HepG2 (cell line): ENCODE results near the gene CACNB4. TPM values are rescaled to one million over a fixed set of nuclear protein-coding genes. Genes with fewer than 3 reads are reported as not detected.

Experiments used
- ATAC-seq: fragments of 200-7000 bp; cut with Tn5 transposase; 3 replicates; pipeline ENCODE4 v1.9.1; 2020; ENCODE audit warnings: mild to moderate bottlenecking, moderate library complexity
- BruUV-seq: library from RNA; stranded (reverse); fragments of 400-500 nt; replicated peaks from 2 replicates; lab custom pipeline; 2021; lab: Mats Ljungman, UMichigan
- CTCF ChIA-PET: fragments of 300-600 bp; formaldehyde crosslinking; extraction: SDS; loops from one replicate; lab custom pipeline; 2021; ENCODE audit warnings: low total read pairs, inconsistent platforms, low intra/inter-chr PET ratio; lab: Yijun Ruan, JAX
- POLR2A ChIA-PET: fragments of 350-600 bp; sonication (Branson Sonifier 250); formaldehyde crosslinking; loops from one replicate; lab custom pipeline; 2020; ENCODE audit warnings: antibody characterized with exemption, inconsistent platforms; lab: Yijun Ruan, JAX
- DNase-seq: peaks from one replicate; pipeline ENCODE4 v3.0.0-alpha.2; 2015; ENCODE audit warnings: low spot score
- FAIRE-seq: peaks from 3 replicates; lab custom pipeline; 2011; peaks lifted over from hg19 to GRCh38; lab: Jason Lieb, UNC
- H2AFZ ChIP-seq: one replicate; pipeline ENCODE4 v1.6.1; 2011; ENCODE audit warnings: low read length, inconsistent platforms
- H3K27ac ChIP-seq: fragments of 300-600 bp; 3 replicates; pipeline ENCODE4 v1.8.0; 2011; ENCODE audit warnings: mixed run types, mild to moderate bottlenecking, mixed read lengths, low read length, inconsistent platforms; ENCODE audit not compliant: insufficient read depth; ENCODE audit errors: extremely low read length
- H3K27me3 ChIP-seq, 2 experiments: fragments of 200-600 bp in 1 of 2; 2 replicates in 1 of 2; 3 replicates in 1 of 2; pipeline versions ENCODE4 v1.6.0 to v1.8.0; 2011; ENCODE audit warnings: low read length in 2 of 2, mild to moderate bottlenecking in 2 of 2, moderate library complexity in 2 of 2, inconsistent platforms in 1 of 2; ENCODE audit not compliant: insufficient read depth in 2 of 2, control insufficient read depth in 1 of 2
- H3K36me3 ChIP-seq, 2 experiments: fragments of 200-600 bp in 1 of 2; replicated peaks in 1 of 2; 2 replicates in 1 of 2; 3 replicates in 1 of 2; pipeline versions ENCODE4 v1.5.1 to v1.8.0; 2011; ENCODE audit warnings: low read length in 2 of 2, inconsistent platforms in 1 of 2; ENCODE audit not compliant: insufficient read depth in 2 of 2, control insufficient read depth in 1 of 2
- H3K4me1 ChIP-seq: 2 replicates; pipeline ENCODE4 v1.5.1; 2012; ENCODE audit warnings: low read length, inconsistent platforms; ENCODE audit not compliant: insufficient read depth
- H3K4me2 ChIP-seq: 2 replicates; pipeline ENCODE4 v1.6.0; 2011; ENCODE audit warnings: low read depth, low read length, inconsistent platforms
- H3K4me3 ChIP-seq, 3 experiments: fragments of 200-600 bp in 1 of 3; sonication (generic), shearing (Covaris generic) in 1 of 3; replicated peaks in 1 of 3; 2 replicates each; pipeline ENCODE4 v1.5.1; 2011 to 2016; ENCODE audit warnings: low read length in 3 of 3, inconsistent platforms in 2 of 3, low read depth in 2 of 3, mild to moderate bottlenecking in 2 of 3, control low read depth in 1 of 3, mixed read lengths in 1 of 3; ENCODE audit not compliant: insufficient read depth in 1 of 3
- H3K79me2 ChIP-seq: one replicate; pipeline ENCODE4 v1.6.1; 2011; ENCODE audit warnings: low read length, inconsistent platforms; ENCODE audit not compliant: insufficient read depth
- H3K9ac ChIP-seq: 2 replicates; pipeline ENCODE4 v1.6.0; 2011; ENCODE audit warnings: mild to moderate bottlenecking, low read depth, low read length, inconsistent platforms; ENCODE audit not compliant: insufficient read depth
- H3K9me3 ChIP-seq: 2 replicates; pipeline ENCODE4 v1.5.1; 2012; ENCODE audit warnings: mild to moderate bottlenecking, low read length
- H4K20me1 ChIP-seq: 2 replicates; pipeline ENCODE4 v1.6.0; 2011; ENCODE audit warnings: inconsistent platforms, mild to moderate bottlenecking, low read length, moderate library complexity; ENCODE audit not compliant: insufficient read depth
- TCF7L2 ChIP-seq: IDR thresholded peaks from 2 replicates; pipeline ENCODE4 v1.6.1; 2011; ENCODE audit warnings: mild to moderate bottlenecking, low read depth, low read length, moderate library complexity
- ZNF17 ChIP-seq: sonication (generic); formaldehyde crosslinking; IDR thresholded peaks from 2 replicates; pipeline ENCODE4 v1.5.0; 2020; ENCODE audit warnings: mild to moderate bottlenecking, missing genetic modification reagents
- ZNF678 ChIP-seq: sonication (generic); formaldehyde crosslinking; IDR thresholded peaks from 2 replicates; pipeline ENCODE4 v1.4.0; 2020; ENCODE audit warnings: mild to moderate bottlenecking, missing genetic modification reagents
- WGBS: methylation state at CpG from one replicate; pipeline ENCODE4 v1.1.6; 2017; ENCODE audit warnings: low lambda C conversion rate; 5-methylcytosine and 5-hydroxymethylcytosine counted together
- in situ Hi-C: cut with HindIII; loops from 2 replicates; pipeline ENCODE4 v1.10.0; 2017; ENCODE audit warnings: low pct_unique_long_range_greater_than_20kb; ENCODE audit not compliant: extremely low pct_ligation_motif_present
- intact Hi-C: fragments of 100-400 bp; cut with micrococcal nuclease; formaldehyde crosslinking; loops from one replicate; pipeline ENCODE4 v1.10.0; 2022; ENCODE audit not compliant: unreplicated experiment
- polyA plus RNA-seq, 8 experiments: library from polyadenylated mRNA; depleted of rRNA in 3 of 8; stranded (reverse) in 7 of 8; unstranded in 1 of 8; fragments of >200 nt; fragmentation: Illumina TruSeq in 4 of 8; extraction: Trizol in 4 of 8; gene quantifications; 2 replicates each; pipeline versions ENCODE4 v1.2.1 to v1.2.3, GENCODE V29; 2011 to 2016; ENCODE audit warnings: low read depth in 4 of 8, missing spikeins in 1 of 8, mixed read lengths in 1 of 8; ENCODE audit not compliant: insufficient read depth in 1 of 8
- total RNA-seq, 5 experiments: library from RNA; depleted of rRNA; stranded (reverse); fragments of >200 nt; fragmentation: Illumina TruSeq; extraction: Trizol; gene quantifications; 2 replicates each; pipeline ENCODE4 v1.2.3, GENCODE V29; 2016; ENCODE audit warnings: low read depth in 1 of 5
- TF ChIP-seq, protein P1 (sequence below): sonication (generic); formaldehyde crosslinking; IDR thresholded peaks from 2 replicates; pipeline ENCODE4 v1.5.0; 2020; ENCODE audit warnings: mild to moderate bottlenecking, missing genetic modification reagents, borderline replicate concordance

Gene CACNB4
- total and polyA plus RNA-seq, 2 of the 13 experiments (the other 11 are each of a cell fraction or from before 2014, with no cell fraction given) = 5.1 to 14.3 TPM

DNA sequence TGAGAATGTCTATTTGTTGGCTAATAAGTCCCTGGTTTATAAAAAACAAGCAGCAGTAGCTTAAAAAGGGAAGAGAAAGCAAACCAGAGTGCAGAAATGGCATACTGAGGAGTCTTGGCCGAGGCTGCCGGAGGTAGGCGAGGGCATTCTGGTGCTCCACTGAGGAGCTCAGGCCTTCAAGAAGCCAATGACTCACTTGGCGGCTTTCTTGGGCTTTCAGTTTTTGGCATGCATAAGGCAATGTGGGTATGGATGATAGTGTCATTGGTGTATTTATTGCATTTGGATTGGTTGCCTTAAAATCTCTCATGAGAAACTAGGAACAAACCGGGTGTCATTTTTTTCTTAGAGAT, 151.1 kb downstream of the CACNB4 start:
- Histone ChIP-seq H3K79me2 (no peaks in the 10 kb centered on the region), H4K20me1 (no peaks in the 10 kb centered on the region), H3K9me3 (peaks cover 5% of the 10 kb centered on the region; the same call in 1 of the 2 replicates), H2AFZ (no peak overlapping the region), H3K36me3 (no peaks in the 10 kb centered on the region; a peak in 1 of 5 replicates), H3K4me2 (no peak overlapping the region), H3K27me3 (no peaks in the 10 kb centered on the region), H3K4me1 (peaks cover 11% of the 10 kb centered on the region; the same call in 1 of the 2 replicates), H3K9ac (no peak overlapping the region), H3K27ac (no peak overlapping the region), H3K4me3 (no peak overlapping the region)
- ATAC-seq = no peak
- in situ Hi-C loops = no loop called here
- intact Hi-C loops = no loop called here
- DNase-seq = no peak
- WGBS = 76% methylated on average over 5 of the region's 5 CpGs
- no peak for FAIRE-seq
- TF ChIP-seq ZNF678 (CRISPR knock-in tag) (no peak), ZNF17 (CRISPR knock-in tag) (no peak), TCF7L2 (no peak)
- TF ChIP-seq, protein P1, sequence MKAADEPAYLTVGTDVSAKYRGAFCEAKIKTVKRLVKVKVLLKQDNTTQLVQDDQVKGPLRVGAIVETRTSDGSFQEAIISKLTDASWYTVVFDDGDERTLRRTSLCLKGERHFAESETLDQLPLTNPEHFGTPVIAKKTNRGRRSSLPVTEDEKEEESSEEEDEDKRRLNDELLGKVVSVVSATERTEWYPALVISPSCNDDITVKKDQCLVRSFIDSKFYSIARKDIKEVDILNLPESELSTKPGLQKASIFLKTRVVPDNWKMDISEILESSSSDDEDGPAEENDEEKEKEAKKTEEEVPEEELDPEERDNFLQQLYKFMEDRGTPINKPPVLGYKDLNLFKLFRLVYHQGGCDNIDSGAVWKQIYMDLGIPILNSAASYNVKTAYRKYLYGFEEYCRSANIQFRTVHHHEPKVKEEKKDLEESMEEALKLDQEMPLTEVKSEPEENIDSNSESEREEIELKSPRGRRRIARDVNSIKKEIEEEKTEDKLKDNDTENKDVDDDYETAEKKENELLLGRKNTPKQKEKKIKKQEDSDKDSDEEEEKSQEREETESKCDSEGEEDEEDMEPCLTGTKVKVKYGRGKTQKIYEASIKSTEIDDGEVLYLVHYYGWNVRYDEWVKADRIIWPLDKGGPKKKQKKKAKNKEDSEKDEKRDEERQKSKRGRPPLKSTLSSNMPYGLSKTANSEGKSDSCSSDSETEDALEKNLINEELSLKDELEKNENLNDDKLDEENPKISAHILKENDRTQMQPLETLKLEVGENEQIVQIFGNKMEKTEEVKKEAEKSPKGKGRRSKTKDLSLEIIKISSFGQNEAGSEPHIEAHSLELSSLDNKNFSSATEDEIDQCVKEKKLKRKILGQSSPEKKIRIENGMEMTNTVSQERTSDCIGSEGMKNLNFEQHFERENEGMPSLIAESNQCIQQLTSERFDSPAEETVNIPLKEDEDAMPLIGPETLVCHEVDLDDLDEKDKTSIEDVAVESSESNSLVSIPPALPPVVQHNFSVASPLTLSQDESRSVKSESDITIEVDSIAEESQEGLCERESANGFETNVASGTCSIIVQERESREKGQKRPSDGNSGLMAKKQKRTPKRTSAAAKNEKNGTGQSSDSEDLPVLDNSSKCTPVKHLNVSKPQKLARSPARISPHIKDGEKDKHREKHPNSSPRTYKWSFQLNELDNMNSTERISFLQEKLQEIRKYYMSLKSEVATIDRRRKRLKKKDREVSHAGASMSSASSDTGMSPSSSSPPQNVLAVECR (CRISPR knock-in tag) = 0 out of 2 replicates have a peak, but pooled peaks have one; percentile 0
- POLR2A ChIA-PET = no interaction called here
- BruUV-seq = no TSS peak
- CTCF ChIA-PET = interaction anchor here (1.3 to 2.1 kb wide), 2 partner anchors 57 to 78 kb away, joined by 3 to 9 read pairs; no protein-coding TSS in a partner anchor
